ENCODE results near the gene TRIM36. TPM values are rescaled to one million over a fixed set of nuclear protein-coding genes. Genes with fewer than 3 reads are reported as not detected.
A peak's percentile ranks its signal among the peaks of the same experiment; 100 is the strongest.

The TRIM36 gene
- total and polyA plus RNA-seq, 3 donors from 2014 or later: 106 to 384 (median 289) TPM

- Histone ChIP-seq H3K4me3 (peak overlapping the region; percentile 65 to 71), H3K27me3 (no peaks in the 10 kb centered on the region)
Observed at GRCh38 chr5:115170134-115170928, 623 bp upstream of the TRIM36 start.

GRCh38 chr5:115168829-115169486 is 750 bp downstream of the TRIM36 start:
- peak overlapping the region; percentile 41 to 57 for H3K27ac ChIP-seq
- intact Hi-C loops (cut with DNase I; ENCODE audit: low total_unique reads): no loop called here
- no peaks in the 10 kb centered on the region for H3K9me3 ChIP-seq
- H3K4me3 ChIP-seq: peak overlapping the region; percentile 65 to 71
- TF ChIP-seq POLR2A (IDR thresholded peaks at IDR 0.05): no peak
- no peak for TF ChIP-seq CTCF (IDR thresholded peaks at IDR 0.05)
- H3K36me3 ChIP-seq (ENCODE audit: low read depth, missing control alignments): no peaks in the 10 kb centered on the region
- DNase-seq: no peak
- H3K4me1 ChIP-seq: no peaks in the 10 kb centered on the region
- WGBS, 2 donors: 2 to 6% methylated on average over 19 to 39 of the region's 41 CpGs
- no peaks in the 10 kb centered on the region for H3K27me3 ChIP-seq

More at GRCh38 chr5:115170134-115170928, 623 bp upstream of the TRIM36 start:
- TF ChIP-seq POLR2A (IDR thresholded peaks at IDR 0.05) (no peak), CTCF (IDR thresholded peaks at IDR 0.05) (no peak)
- no peaks in the 10 kb centered on the region for H3K9me3 ChIP-seq
- H3K4me1 ChIP-seq: no peaks in the 10 kb centered on the region
- H3K36me3 ChIP-seq (ENCODE audit: low read depth, missing control alignments): no peaks in the 10 kb centered on the region
- intact Hi-C loops (cut with DNase I; ENCODE audit: low total_unique reads): no loop called here
- peak; percentile 17 for DNase-seq
- 1 to 3% methylated on average over 24 to 58 of the region's 69 CpGs for WGBS, 2 donors
- H3K27ac ChIP-seq: peak overlapping the region; percentile 41 to 57

GRCh38 chr5:115166744-115167393 is 2.8 kb downstream of the TRIM36 start:
- 94 to 98% methylated on average over 6 to 12 of the region's 12 CpGs for WGBS, 2 donors
- no peaks in the 10 kb centered on the region for H3K9me3 ChIP-seq
- TF ChIP-seq CTCF (IDR thresholded peaks at IDR 0.05): no peak
- TF ChIP-seq POLR2A (IDR thresholded peaks at IDR 0.05): no peak
- DNase-seq: no peak
- no peaks in the 10 kb centered on the region for H3K27me3 ChIP-seq
- no peaks in the 10 kb centered on the region for H3K36me3 ChIP-seq (ENCODE audit: low read depth, missing control alignments)
- H3K27ac ChIP-seq: no peak overlapping the region
- no peak overlapping the region for H3K4me3 ChIP-seq
- no peaks in the 10 kb centered on the region for H3K4me1 ChIP-seq
- intact Hi-C loops (cut with DNase I; ENCODE audit: low total_unique reads): no loop called here

- H3K36me3 ChIP-seq (ENCODE audit: low read depth, missing control alignments): no peaks in the 10 kb centered on the region
- DNase-seq: no peak
- H3K4me1 ChIP-seq: no peaks in the 10 kb centered on the region
- no peaks in the 10 kb centered on the region for H3K27me3 ChIP-seq
- no peaks in the 10 kb centered on the region for H3K9me3 ChIP-seq
- 88 to 90% methylated on average over 4 to 5 of the region's 5 CpGs for WGBS, 2 donors
- no peak overlapping the region for H3K27ac ChIP-seq
- intact Hi-C loops (cut with DNase I; ENCODE audit: low total_unique reads): no loop called here
- no peak overlapping the region for H3K4me3 ChIP-seq
- TF ChIP-seq CTCF (IDR thresholded peaks at IDR 0.05): no peak
- TF ChIP-seq POLR2A (IDR thresholded peaks at IDR 0.05): no peak
Observed at GRCh38 chr5:115165790-115166189, 3.9 kb downstream of the TRIM36 start.

Measured in testis (tissue), 3 donors.